ENCODE data around the gene KCNK7.
"Not testable (repeated sequence)": the region's sequence is repeated elsewhere in the genome, so short reads cannot be mapped to it uniquely, and the experiment has no call there.

Gene KCNK7

DNA sequence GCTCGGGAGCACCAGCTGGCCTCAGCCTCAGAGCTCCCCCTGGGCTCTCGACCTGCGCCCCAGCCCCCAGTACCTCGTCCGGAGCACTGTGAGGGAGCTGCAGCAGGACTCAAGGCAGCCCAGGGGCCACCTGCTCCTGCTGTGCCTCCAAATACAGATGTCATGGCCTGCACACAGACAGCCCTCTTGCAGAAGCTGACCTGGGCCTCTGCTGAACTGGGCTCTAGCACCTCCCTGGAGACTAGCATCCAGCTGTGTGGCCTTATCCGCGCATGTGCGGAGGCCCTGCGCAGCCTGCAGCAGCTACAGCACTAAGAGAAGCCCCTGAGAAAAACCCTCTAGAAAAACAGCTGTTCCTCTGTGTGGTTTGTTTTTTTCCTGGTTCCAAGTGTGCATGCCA, 24.2 kb downstream of the KCNK7 start:
- DNase-seq = no peak

- peak; percentile 61 to 96 for DNase-seq
Measured at GRCh38 chr11:65569973-65570918, 25.4 kb downstream of the KCNK7 start, which contains the start of gene ZNRD2. Gene ZNRD2, plus strand, starts transcription at chr11:65570477. Its CDS starts 15 bp downstream, at chr11:65570492.

DNA sequence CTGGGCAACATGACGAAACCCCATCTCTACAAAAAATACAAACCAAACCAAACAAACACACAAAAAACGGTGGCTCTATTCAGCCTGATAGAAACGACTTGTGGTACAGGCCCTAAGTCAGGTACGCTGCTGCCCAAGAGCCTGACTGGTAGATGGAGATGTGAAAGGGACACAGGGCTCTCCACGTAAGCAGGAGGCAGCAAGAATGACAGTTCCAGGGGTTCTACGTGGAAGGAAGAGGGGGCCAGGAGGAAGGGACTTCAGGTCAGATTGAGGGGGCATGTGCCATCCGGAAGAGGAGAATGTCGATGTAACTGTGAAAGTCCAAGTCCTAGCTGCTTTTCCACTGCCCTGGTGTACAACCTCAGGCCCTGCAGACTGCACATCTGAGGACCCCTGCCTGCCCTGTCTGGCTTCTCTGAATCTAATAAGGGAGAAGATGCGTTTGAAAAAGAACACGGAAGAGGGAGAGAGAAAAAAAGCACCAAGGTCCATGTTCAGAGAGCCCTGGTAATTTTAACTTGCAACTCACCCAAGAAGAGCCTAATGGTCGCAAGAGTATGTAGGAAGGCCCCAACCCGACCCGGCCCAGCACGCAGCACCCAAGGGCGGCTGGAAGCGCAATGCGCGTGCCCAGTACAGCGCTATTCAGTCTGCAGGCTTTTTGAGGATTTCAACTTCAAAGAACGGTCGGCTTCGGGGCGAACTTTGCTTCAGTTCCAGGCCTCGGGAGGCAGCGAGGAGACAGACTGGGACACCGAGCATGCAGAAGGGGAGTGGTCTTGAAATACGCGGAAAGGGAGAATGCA, 26.2 kb downstream of the KCNK7 start:
- DNase-seq = no peak

DNA sequence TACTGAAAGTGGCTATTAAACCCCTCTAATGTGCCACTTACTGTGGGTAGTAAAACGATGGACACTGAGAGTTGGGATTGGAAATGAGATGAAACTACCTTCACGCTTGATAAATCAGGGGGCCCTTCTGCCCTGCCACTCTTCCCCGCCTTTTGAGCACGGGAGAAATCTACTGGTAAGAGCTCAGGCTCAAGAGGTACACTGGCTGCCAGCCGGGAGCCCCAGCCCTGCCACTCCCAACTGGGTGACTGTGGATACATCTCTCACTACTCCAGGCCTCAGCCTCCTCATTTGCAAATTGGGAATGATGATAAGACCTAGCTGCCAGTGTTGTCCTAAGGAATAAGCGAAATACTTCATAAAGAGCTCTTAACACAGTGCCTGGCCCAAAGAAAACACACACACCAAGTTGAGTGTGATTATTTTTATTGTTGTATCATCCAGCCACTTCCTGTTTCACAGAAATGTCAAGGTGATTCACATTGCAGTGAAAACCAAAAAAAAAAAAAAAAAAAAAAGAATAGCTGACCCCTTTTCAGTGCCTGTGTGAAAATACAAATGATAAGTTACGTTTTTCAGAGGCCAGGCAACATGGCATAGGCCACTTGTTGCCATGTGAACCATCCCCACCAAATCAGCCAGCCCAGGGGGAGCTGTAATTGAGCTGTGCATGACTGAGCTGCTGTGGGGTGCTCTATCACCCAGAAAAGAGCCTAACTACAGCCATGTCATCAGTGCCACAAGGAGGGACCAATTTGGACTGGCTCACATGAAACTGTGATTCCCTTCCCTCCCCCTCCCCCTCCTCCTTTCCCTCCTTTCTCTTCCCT, 29.8 kb downstream of the KCNK7 start:
- DNase-seq = no peak

GRCh38 chr11:65564879-65565559, 30.6 kb downstream of the KCNK7 start:
- not testable (repeated sequence) for DNase-seq

DNA sequence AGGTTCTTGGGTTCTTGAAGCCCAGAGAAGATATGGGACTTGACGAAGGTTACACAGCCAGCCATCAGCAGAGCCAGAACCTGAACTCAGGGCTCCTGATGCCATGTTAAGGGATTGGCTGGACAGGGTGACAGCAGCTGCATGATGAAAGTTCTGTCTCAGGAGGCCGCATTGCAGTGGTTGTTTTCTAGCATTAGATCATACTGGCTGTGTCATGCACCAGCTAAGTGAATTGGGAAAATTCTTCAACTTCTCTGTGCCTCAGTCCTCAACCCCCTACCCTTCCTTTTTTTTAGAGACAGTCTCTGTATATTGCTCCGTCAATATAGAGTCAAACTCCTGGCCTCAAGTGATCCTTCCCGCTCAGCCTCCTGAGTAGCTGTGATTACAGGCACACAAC, 32.0 kb downstream of the KCNK7 start:
- DNase-seq = no peak

DNA sequence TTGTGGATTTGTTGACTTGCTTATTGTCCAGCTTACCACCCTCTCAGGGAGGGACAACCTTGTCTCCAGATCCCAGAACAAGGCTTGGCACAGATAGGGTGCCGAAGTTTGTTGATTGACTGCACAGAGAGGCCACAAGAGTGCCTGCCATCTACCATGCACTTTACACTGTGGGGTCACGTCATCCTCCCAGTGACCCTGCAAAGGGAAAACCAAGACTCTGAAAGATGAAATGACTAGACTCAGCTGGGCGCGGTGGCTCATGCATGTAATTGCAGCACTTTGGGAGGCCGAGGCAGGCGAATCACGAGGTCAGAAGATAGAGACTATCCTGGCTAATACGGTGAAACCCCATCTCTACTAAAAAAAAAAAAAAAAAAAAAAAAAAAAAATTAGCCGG, 32.8 kb downstream of the KCNK7 start:
- DNase-seq = no peak

DNA sequence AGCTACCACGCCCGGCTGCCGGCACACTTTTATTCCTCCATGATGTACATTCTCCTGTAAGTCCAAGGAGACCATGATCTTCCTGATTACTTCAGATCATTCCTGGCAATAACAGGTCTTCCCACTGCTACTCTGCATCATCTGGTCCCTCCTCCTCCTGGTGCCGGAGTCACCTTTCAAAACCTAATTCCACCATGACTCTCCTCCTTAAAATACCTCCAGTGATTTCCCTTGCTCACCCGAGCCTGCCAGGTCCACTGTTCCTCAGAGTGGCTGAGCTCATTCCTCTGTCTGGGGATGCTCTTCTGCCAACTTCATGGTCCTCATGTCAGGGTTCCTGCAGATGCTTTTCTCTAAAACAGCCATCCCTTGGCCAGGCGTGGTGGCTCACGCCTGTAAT, 33.6 kb downstream of the KCNK7 start:
- DNase-seq = no peak

DNA sequence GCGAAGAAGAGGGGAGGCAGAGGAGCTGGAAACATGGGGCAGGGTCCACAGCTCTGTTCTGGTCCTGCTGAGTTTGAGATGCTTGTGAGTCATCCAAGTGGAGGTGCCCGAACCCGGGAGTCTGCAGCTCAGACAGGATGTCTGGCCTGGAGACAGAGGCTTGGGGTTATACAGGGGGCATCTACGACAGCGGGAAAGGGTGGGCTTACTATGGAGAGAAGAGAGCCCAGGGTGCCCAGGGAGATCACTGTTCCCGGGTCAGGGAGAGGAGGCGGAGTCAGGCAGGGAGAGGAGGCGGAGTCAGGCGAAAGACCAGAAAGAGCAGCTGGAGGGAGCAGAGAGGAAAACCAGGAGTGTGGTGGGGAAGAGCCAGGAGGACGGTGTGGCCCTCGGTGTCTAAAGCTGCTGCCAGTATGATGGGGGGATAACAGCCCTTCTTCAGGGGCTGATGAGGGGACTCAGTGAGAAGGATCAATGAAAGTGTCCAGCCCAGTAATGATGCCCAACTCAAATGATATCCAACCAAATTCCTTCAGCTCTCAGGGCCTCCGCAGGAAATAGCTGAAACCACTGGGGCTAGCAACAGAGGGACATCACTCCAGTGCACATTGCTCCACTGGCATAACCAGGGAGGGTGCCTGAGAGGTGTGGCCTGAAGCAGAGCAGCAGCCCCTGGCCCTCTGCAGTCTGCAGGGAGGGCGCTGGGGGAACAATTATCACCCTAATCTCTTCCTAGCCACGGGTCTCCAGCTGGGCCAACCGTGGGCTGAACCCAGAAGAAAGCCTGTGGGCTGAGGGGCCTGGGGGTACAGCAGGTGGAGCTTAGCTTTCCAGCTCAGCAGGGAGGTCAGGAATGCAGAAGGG, 34.8 kb downstream of the KCNK7 start:
- no peak for DNase-seq

DNA sequence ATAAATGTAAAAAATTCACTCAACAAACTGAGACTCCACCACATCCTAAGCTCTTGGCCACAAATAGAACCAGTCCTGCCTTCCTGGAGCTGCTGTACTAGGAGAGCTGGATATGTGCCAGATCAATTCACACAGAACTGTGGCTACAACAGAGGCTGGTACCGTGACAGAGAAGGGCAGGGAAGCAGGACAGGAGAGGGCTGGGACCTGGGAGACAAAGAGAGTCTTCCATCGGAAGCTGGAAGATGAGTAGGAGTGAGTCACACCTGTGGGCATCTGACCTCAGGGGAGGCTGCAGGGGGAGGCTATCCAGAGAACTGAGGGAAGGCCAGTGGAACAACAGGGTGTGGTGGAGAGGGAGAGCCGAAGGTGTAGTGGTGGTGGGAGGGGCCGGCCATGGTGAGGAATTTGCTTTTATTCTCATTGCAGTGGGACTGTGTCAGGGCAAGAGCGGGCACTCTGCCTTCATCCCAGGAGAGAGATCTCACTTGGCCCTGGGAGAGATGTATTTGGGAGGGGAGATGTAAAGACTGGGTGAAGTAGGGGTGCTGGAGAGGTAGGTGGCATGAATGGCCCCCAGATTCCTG, 35.6 kb downstream of the KCNK7 start:
- DNase-seq = peak in 1 of 2 experiments; percentile 20

- DNase-seq = no peak
Measured at GRCh38 chr11:65559535-65559934, 36.1 kb downstream of the KCNK7 start.

- peak in 1 of 2 experiments; percentile 19 for DNase-seq
Measured at GRCh38 chr11:65558930-65559509, 36.6 kb downstream of the KCNK7 start.

- no peak for DNase-seq
Measured at GRCh38 chr11:65558002-65558929, 37.3 kb downstream of the KCNK7 start, which contains the start of gene LTBP3. Gene LTBP3, minus strand, starts transcription at chr11:65558359. Its CDS starts 400 bp downstream, at chr11:65557959.

GRCh38 chr11:65557280-65558001, 38.2 kb downstream of the KCNK7 start:
- DNase-seq = no peak

DNA sequence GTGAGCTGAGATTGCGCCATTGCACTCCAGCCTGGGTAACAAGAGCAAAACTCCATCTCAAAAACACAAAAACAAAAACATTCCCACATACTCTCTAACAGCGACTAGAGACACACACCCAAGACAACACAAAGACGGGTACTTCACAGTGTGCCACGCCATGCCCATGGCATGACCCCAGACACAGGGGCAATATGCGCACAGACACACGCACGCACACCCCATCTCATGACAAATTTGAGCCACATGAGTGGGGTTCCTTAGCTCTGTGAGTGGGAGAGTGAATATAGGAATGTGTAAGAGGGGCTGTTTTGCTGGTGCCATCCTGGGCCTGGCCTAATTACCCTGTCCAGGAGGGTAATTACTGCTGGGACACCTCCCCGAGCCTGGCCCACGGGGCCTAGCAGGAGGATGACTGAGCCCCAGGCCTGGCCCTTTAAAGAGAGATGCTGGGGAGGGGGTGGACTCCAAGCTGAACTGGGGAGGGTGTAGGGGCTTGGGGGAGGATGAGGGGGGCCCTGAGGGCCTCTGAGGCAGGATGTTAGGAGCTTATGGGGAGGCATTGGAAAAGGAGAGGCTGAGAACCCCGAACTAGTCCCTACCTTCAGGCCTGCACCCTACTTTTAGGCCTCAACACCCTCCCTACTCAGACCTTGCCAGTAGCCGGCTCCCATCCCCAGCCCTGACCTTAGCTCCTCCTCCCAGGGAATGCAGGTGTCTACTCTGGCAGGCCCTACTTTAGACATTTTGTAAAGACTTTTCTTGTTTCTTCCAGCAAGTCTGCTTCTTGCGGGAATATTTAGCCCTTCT, 38.9 kb downstream of the KCNK7 start:
- no peak for DNase-seq

- DNase-seq = no peak
Measured at GRCh38 chr11:65555693-65556231, 39.8 kb downstream of the KCNK7 start.

GRCh38 chr11:65554842-65555430, 40.7 kb downstream of the KCNK7 start:
- no peak for DNase-seq

Measured in cerebellar nuclear complex (tissue), 1 donor.